Stimulated activated CD8-positive, alpha-beta memory T cell treated with anti-CD3 and anti-CD28 coated beads, Interleukin-12 subunit alpha, Interleukin-12 subunit beta, amount 100 ng/mL, for 4 hours (primary cell): ENCODE measurements around the gene RBMS2.
"Not testable (repeated sequence)": the region's sequence is repeated elsewhere in the genome, so short reads cannot be mapped to it uniquely, and the experiment has no call there.

ENCODE experiments used
- DNase-seq: peaks from one replicate; pipeline ENCODE4 v3.0.0-alpha.2; 2020; ENCODE audit warnings: low read depth

RBMS2 gene, protein sequence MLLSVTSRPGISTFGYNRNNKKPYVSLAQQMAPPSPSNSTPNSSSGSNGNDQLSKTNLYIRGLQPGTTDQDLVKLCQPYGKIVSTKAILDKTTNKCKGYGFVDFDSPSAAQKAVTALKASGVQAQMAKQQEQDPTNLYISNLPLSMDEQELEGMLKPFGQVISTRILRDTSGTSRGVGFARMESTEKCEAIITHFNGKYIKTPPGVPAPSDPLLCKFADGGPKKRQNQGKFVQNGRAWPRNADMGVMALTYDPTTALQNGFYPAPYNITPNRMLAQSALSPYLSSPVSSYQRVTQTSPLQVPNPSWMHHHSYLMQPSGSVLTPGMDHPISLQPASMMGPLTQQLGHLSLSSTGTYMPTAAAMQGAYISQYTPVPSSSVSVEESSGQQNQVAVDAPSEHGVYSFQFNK

GRCh38 chr12:56521590-56522371 is at the start of gene RBMS2:
Gene RBMS2 (plus strand): TSS chr12:56521820. CDS start chr12:56522024, 204 bp downstream.
- DNase-seq, result peak; percentile 8

DNA sequence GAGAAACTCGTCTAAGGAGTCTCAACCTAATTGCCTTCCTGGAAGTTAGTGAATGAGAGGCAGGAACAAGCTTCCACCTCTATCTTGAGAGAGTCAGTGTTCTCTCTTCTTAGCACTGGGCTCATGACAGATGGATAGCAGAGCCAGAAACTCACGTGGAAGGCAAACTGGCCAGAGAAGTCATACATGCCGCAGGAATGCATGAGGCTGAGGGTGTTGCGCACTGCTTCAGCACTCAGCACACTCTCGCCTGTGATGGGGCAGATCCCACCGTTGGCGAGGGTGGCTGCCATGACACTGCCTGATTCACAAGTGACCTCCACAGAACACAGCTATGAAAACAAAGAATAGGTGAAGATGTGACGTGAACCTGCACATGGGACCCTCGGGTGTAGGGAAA is 47.2 kb upstream of the RBMS2 start:
- no peak for DNase-seq

DNA sequence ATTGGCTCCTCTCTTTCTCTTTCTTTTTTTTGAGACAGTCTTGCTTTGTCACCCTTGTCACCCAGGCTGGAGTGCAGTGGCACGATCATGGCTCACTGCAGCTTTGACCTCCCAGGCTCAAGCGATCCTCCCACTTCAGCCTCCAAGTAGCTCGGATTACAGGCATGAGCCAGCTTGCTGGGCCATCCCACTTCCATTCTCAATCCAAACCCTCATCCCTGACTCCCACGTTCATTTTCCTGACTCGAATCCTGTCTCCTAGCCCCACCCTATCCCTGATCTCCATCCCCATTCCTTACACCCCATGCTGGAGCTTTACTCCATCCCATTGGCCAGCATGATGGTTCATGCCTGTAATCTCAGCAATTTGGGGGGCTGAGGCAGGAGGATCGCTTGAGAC is 45.5 kb upstream of the RBMS2 start:
- DNase-seq, result no peak

DNA sequence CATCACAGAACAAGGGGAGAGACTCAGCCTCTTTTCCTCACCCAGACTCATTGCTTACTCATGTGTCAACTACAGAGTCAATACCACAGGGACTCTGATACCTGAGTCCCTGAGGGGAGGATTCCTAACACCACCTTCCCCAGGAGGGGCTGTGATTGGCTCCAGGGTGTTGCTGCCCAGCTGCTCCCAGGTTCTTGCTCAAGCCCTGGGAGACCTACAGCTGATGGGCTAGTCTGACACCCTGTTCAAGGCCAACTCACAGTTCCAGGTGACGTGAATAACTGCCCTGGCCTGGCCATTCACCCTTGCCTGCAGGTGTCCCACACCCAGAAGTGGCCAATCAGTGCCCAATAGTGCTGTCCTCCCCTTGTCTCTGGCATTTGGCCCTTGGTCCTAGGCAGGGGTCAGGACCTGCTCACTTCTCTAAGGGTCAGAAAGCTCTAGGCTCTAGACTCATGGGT is 44.6 kb upstream of the RBMS2 start:
- DNase-seq, result no peak

DNA sequence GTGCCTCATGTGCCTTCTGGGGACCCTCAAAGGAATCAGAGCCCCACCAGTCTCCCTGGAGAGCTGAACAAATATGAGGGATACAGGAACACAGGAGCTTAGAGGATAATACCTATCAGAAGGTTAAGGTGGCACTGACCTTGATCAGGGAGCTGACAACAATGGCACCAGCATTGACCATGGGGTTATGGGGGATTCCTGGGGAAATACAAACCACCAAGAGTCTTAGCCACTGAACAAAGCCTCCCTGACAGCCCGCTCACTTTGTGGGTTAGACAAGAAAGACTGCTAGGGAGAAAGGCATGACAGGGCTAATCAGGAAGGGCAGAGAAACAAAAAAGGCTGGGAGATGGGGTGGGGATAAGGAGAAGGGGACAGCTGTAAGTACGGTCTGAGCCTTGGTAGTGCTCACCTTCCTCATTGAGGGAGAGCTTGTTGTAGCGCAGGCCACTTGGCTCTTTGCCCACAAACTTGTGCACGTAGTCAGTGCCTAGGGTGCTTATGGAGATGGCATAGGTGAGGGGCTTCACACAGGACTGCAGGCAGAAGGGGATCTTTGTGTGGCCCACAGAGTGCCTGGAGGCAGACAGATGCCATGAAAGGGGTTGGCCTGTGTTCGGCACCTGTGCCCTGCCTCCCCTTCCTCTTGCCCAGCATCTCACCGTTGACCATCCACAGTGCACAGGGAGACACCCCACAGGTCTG is 43.9 kb upstream of the RBMS2 start:
- no peak for DNase-seq

DNA sequence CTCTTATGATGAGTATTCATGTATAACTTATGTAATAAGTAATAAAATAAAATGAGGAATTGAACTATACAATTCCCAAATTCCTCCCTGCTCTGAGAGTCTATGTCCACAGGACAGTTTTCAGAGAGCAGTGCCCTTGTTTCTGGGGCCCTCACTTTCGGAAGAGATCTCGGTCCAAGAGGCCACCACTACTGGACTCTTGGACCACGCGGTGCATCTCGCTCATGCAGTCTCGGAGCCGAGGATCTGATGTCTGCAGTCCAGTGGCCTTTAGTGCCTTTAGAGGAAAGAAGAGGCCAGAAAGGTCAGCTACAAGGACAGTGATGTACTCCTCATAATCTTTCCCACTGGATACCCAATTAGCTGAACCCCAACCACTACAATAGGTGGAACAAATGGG is 42.0 kb upstream of the RBMS2 start:
- no peak for DNase-seq

- DNase-seq, result no peak
These were observed 37.1 kb upstream of the RBMS2 start for GRCh38 chr12:56484566-56484965.

DNA sequence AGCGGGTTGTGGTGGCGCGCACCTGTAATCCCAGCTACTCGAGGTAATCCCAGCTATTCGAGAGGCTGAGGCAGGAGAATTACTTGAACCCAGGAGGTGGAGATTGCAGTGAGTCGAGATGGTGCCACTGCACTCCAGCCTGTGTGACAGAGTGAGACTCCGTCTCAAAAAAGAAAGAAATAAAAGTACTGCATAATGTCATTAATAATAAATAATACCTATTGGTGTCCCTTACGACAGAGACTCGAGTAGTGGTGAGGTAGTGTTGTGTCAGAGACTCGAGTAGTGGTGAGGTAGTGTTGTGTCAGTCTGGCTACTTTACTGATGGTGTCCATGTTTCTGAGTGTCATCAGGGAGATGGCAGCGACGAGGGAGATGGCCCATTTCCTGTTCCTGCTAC is 34.9 kb upstream of the RBMS2 start:
- no peak for DNase-seq

- no peak for DNase-seq
These were observed 34.1 kb upstream of the RBMS2 start for GRCh38 chr12:56487448-56488040.

- peak; percentile 47 for DNase-seq
These were observed 33.3 kb upstream of the RBMS2 start, which contains the start of gene GLS2 for GRCh38 chr12:56488041-56488955. Gene GLS2 (minus strand): TSS chr12:56488161. CDS start chr12:56488118, 43 bp downstream.

GRCh38 chr12:56490360-56490759 is 31.3 kb upstream of the RBMS2 start:
- DNase-seq, result no peak

- not testable (repeated sequence) for DNase-seq
These were observed 28.1 kb upstream of the RBMS2 start for GRCh38 chr12:56493409-56494105.

- not testable (repeated sequence) for DNase-seq
These were observed 27.6 kb upstream of the RBMS2 start for GRCh38 chr12:56494106-56494415.

GRCh38 chr12:56494481-56494880 is 27.1 kb upstream of the RBMS2 start:
- not testable (repeated sequence) for DNase-seq

DNA sequence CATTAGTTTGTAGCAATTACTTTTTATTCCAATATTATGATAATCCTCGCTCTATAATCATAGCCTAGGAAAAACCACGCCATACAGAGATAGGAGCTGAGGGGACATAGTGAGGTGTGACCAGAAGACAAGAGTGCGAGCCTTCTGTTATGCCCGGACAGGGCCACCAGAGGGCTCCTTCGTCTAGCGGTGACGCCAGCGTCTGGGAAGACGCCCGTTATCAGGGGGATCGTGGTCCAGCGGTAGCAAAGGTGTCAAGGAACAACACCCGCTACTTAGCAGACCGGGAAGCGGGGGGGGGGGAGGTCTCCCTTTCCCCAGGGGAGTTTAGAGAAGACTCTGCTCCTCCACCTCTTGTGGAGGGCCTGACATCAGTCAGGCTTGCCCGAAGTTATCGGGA is 24.9 kb upstream of the RBMS2 start:
- DNase-seq, result peak; percentile 33

- DNase-seq, result not testable (repeated sequence)
These were observed 23.3 kb upstream of the RBMS2 start for GRCh38 chr12:56498126-56498902.

GRCh38 chr12:56499452-56499851 is 22.2 kb upstream of the RBMS2 start:
- DNase-seq, result not testable (repeated sequence)

DNA sequence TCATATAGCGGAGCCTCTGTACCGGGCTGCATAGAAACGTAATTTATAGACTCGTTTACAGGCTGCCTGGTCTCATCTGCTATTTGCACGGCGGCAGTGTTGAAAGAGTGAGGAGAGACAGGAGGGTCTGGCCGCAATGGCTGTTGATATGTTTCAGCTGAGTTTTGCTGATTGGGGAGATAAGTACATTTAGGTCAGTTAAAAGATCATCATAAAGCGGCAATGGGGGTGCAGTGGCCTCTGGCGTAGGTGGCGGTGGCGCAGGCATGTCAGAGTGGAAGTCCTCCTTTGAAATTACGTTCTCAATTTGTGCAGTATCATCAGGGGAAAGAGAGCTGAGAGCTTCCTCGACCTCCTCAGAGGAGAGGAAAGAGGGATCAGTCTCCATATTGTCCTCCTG is 21.7 kb upstream of the RBMS2 start:
- not testable (repeated sequence) for DNase-seq

- DNase-seq, result no peak
These were observed 10.8 kb upstream of the RBMS2 start for GRCh38 chr12:56510786-56511185.

GRCh38 chr12:56514014-56514318 is 7.7 kb upstream of the RBMS2 start:
- not testable (repeated sequence) for DNase-seq
